GM12864 (cell line): ENCODE results near the gene SLC12A8.

Experiments used
- DNase-seq: peaks from one replicate; pipeline ENCODE4 v3.0.0-alpha.2; 2011; ENCODE audit warnings: low read depth
- H3K4me3 ChIP-seq: 2 replicates; pipeline ENCODE4 v1.5.1; 2011; ENCODE audit warnings: mild to moderate bottlenecking, low read depth, low read length, control low read depth
- TF ChIP-seq, protein P1 (sequence below): IDR thresholded peaks from 2 replicates; pipeline ENCODE4 v1.5.1; 2011; ENCODE audit warnings: low read depth, mild to moderate bottlenecking, moderate library complexity, low read length, control low read depth, inconsistent platforms; ENCODE audit errors: missing control alignments

SLC12A8 gene

GRCh38 chr3:125194061-125194848 lies 18.3 kb downstream of the SLC12A8 start:
- TF ChIP-seq, protein P1, sequence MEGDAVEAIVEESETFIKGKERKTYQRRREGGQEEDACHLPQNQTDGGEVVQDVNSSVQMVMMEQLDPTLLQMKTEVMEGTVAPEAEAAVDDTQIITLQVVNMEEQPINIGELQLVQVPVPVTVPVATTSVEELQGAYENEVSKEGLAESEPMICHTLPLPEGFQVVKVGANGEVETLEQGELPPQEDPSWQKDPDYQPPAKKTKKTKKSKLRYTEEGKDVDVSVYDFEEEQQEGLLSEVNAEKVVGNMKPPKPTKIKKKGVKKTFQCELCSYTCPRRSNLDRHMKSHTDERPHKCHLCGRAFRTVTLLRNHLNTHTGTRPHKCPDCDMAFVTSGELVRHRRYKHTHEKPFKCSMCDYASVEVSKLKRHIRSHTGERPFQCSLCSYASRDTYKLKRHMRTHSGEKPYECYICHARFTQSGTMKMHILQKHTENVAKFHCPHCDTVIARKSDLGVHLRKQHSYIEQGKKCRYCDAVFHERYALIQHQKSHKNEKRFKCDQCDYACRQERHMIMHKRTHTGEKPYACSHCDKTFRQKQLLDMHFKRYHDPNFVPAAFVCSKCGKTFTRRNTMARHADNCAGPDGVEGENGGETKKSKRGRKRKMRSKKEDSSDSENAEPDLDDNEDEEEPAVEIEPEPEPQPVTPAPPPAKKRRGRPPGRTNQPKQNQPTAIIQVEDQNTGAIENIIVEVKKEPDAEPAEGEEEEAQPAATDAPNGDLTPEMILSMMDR = no peak
- H3K4me3 ChIP-seq = no peak overlapping the region
- DNase-seq = no peak

DNA sequence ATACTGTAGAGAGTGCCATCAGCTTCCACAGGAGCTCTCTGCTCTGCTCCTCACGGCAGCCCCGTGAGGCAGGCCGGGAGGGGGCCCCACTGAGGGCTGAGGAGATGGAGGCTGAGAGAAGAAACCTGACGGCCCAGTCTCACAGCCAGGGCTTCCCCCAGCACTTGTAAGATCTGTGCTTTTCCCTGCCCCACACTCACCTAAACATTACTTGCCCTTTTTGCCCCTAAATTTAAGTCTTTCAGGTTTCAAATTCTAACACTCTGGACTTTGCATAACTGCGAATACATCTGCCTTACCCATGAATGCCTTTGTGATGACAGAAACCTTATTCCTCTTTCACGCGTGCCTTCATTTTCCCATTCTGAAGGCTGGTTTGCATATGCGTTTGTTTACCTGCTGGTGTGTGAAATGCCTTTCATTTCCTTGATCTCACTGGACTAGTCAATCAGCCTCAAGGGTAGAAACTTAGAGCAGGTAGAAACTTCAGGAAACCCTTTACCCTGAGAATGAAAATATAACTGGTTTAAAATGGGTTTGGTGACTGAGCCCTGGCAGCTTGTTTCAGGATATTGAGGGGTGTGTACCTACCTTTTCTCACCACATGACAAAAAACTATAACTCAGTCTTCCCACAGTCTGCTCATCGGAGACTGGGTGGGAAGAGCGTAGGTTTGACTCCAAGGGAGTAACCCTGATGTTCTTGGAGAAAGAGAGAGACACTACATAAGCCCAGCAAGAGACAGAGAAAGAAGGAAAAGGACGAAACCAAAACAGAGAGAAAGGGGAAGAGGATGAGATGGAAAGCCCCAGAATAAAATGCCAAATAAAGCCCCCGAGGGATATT lies 20.1 kb downstream of the SLC12A8 start:
- TF ChIP-seq, protein P1 = peak; percentile 62
- peak; percentile 77 for DNase-seq
- no peak overlapping the region for H3K4me3 ChIP-seq

GRCh38 chr3:125191730-125192129 lies 20.8 kb downstream of the SLC12A8 start:
- TF ChIP-seq, protein P1 = no peak
- no peak for DNase-seq
- no peak overlapping the region for H3K4me3 ChIP-seq

DNA sequence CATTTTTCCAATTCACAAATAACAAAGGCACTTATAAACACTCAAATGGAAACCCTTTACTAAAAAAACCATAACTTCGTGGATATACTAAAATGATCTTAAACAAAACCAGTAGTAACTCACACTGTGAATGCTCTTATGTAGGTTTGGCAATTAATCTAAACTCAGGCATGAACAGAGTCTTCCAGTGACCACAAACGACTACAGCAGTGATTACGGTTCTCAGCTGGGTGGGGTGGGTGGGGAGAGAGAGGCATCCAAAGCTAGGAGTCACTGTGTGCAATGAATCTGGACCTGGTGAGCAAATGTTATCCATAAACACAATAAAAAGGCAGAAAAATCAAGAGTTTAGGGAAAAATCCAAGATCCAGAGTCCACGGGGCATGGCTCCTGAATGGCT lies 21.3 kb downstream of the SLC12A8 start:
- no peak for DNase-seq
- H3K4me3 ChIP-seq = no peak overlapping the region
- TF ChIP-seq, protein P1 = no peak

GRCh38 chr3:125190786-125191185 lies 21.8 kb downstream of the SLC12A8 start:
- H3K4me3 ChIP-seq = no peak overlapping the region
- TF ChIP-seq, protein P1 = no peak
- no peak for DNase-seq

- TF ChIP-seq, protein P1 = no peak
- DNase-seq = no peak
- no peak overlapping the region for H3K4me3 ChIP-seq
Measured at GRCh38 chr3:125189378-125190165, 23.0 kb downstream of the SLC12A8 start.
